Hepatocyte (in vitro differentiated cells): Measurements from ENCODE around the gene F11R.

ENCODE experiments used
- EZH2 ChIP-seq: fragments of 200-600 bp; sonication (generic); IDR thresholded peaks from 2 replicates; pipeline ENCODE4 v1.6.1; 2016; ENCODE audit warnings: antibody characterized with exemption, mild to moderate bottlenecking, borderline replicate concordance
- TF ChIP-seq, protein P1 (sequence below): fragments of 200-600 bp; sonication (generic); IDR thresholded peaks from 2 replicates; pipeline ENCODE4 v1.5.1; 2016; ENCODE audit warnings: antibody characterized with exemption, mild to moderate bottlenecking; ENCODE audit not compliant: poor library complexity

DNA sequence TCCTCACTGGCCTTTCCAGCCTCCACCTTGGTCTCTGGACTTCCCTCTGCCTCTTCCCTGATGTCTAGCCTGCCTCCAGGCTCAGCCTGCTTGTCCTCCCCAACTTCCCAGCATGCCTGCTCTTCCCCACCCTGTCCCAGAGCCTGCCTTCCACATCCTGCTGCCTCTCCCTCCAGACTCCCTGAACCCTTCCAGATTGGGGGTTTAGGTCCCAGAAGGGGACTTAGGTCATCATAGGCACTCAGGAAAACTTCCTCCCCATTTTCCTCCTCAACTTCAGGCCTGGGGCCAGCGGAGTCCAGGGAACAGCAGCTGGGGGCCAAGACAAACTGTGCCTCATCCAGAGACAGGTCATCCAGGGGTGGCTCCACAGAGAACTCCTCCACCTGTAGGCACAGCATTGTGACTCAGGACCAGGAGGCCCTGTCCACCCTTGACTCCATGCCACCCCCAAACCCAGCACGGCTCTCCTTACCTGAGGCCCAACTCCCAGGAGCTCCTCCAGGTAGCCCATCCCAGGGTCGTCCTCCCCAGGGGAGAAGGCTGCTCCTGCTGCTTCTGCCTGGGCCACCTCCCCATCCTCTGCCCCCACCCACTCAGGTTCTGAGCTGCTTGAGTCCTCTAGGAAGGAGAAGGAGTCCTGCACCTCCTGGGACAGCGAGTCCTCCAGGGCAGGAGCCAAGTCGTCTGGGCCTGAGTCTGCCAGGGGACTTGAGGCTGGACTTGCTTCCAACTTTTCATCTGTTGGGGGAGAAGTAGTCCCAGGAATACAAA is 28.2 kb upstream of the F11R start:
- TF ChIP-seq, protein P1, sequence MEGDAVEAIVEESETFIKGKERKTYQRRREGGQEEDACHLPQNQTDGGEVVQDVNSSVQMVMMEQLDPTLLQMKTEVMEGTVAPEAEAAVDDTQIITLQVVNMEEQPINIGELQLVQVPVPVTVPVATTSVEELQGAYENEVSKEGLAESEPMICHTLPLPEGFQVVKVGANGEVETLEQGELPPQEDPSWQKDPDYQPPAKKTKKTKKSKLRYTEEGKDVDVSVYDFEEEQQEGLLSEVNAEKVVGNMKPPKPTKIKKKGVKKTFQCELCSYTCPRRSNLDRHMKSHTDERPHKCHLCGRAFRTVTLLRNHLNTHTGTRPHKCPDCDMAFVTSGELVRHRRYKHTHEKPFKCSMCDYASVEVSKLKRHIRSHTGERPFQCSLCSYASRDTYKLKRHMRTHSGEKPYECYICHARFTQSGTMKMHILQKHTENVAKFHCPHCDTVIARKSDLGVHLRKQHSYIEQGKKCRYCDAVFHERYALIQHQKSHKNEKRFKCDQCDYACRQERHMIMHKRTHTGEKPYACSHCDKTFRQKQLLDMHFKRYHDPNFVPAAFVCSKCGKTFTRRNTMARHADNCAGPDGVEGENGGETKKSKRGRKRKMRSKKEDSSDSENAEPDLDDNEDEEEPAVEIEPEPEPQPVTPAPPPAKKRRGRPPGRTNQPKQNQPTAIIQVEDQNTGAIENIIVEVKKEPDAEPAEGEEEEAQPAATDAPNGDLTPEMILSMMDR, result no peak
- TF ChIP-seq EZH2, result no peak
